ENCODE measurements around the gene FOXM1. TPM values are rescaled to one million over a fixed set of nuclear protein-coding genes. Genes with fewer than 3 reads are reported as not detected.
A peak's percentile ranks its signal among the peaks of the same experiment; 100 is the strongest.

FOXM1 gene
- total and polyA plus RNA-seq, 2 of the 13 experiments (the other 11 are each of a cell fraction or from before 2014, with no cell fraction given) = 17.1 to 25.9 TPM

GRCh38 chr12:2826721-2827515 is 50.1 kb downstream of the FOXM1 start:
- H2AFZ ChIP-seq (ENCODE audit: low read length) = no peak overlapping the region
- no peak for TF ChIP-seq BRCA1 (CRISPR knock-in tag; IDR thresholded peaks at IDR 0.05)
- no peak for TF ChIP-seq JUNB (CRISPR knock-in tag; IDR thresholded peaks at IDR 0.05; ENCODE audit: borderline replicate concordance)
- TF ChIP-seq MEIS1 (CRISPR knock-in tag; IDR thresholded peaks at IDR 0.05; ENCODE audit: borderline replicate concordance) = no peak
- no peak for TF ChIP-seq SRSF4 (IDR thresholded peaks at IDR 0.05; ENCODE audit: low read depth, low read length, poor library complexity, severe bottlenecking)
- TF ChIP-seq ZNF18 (CRISPR knock-in tag; IDR thresholded peaks at IDR 0.05; ENCODE audit: insufficient replicate concordance) = no peak
- no peak for TF ChIP-seq SP5 (CRISPR knock-in tag; IDR thresholded peaks at IDR 0.05; ENCODE audit: borderline replicate concordance, low read depth)
- intact Hi-C loops (cut with micrococcal nuclease; ENCODE audit: unreplicated experiment) = no loop called here
- H3K79me2 ChIP-seq (ENCODE audit: insufficient read depth, low read length) = no peaks in the 10 kb centered on the region
- H3K27ac ChIP-seq (ENCODE audit: extremely low read length, insufficient read depth, low read length) = no peak overlapping the region
- H3K9ac ChIP-seq (ENCODE audit: insufficient read depth, low read depth, low read length) = no peak overlapping the region
- no peaks in the 10 kb centered on the region for H3K4me1 ChIP-seq (ENCODE audit: insufficient read depth, low read length)
- no peak overlapping the region for H3K4me3 ChIP-seq (replicated peaks in 1 of 3; ENCODE audit: insufficient read depth in 1 of 3, low read depth in 2 of 3, low read length in 3 of 3)
- POLR2A ChIA-PET = no interaction called here
- no peaks in the 10 kb centered on the region for H3K9me3 ChIP-seq (ENCODE audit: low read length)
- no peaks in the 10 kb centered on the region for H3K27me3 ChIP-seq (ENCODE audit: control insufficient read depth in 1 of 2, insufficient read depth in 2 of 2, low read length in 2 of 2)
- H3K4me2 ChIP-seq (ENCODE audit: low read depth, low read length) = no peak overlapping the region
- CTCF ChIA-PET (ENCODE audit: low intra/inter-chr PET ratio, low total read pairs) = no interaction called here
- DNase-seq (ENCODE audit: low spot score) = no peak
- H3K36me3 ChIP-seq (replicated peaks in 1 of 2; ENCODE audit: control insufficient read depth in 1 of 2, insufficient read depth in 2 of 2, low read length in 2 of 2) = peaks cover 13 to 55% of the 10 kb centered on the region in 2 experiments; a peak in 4 of 5 replicates
- no peak for FAIRE-seq
- no peak for ATAC-seq
- 97% methylated on average over 13 of the region's 14 CpGs for WGBS (ENCODE audit: low lambda C conversion rate)
- BruUV-seq (replicated peaks) = TSS peak; percentile 13
- H4K20me1 ChIP-seq (ENCODE audit: insufficient read depth, low read length) = no peaks in the 10 kb centered on the region
- in situ Hi-C loops (cut with HindIII; ENCODE audit: extremely low pct_ligation_motif_present, low pct_unique_long_range_greater_than_20kb) = no loop called here
